GM12872 (cell line): ENCODE measurements around the gene FGFR4.

Experiments used
- TF ChIP-seq, protein P1 (sequence below): IDR thresholded peaks from 3 replicates; pipeline ENCODE4 v1.5.1; 2011; ENCODE audit warnings: low read depth, mild to moderate bottlenecking, low read length, moderate library complexity; ENCODE audit not compliant: insufficient read depth

FGFR4 gene

DNA sequence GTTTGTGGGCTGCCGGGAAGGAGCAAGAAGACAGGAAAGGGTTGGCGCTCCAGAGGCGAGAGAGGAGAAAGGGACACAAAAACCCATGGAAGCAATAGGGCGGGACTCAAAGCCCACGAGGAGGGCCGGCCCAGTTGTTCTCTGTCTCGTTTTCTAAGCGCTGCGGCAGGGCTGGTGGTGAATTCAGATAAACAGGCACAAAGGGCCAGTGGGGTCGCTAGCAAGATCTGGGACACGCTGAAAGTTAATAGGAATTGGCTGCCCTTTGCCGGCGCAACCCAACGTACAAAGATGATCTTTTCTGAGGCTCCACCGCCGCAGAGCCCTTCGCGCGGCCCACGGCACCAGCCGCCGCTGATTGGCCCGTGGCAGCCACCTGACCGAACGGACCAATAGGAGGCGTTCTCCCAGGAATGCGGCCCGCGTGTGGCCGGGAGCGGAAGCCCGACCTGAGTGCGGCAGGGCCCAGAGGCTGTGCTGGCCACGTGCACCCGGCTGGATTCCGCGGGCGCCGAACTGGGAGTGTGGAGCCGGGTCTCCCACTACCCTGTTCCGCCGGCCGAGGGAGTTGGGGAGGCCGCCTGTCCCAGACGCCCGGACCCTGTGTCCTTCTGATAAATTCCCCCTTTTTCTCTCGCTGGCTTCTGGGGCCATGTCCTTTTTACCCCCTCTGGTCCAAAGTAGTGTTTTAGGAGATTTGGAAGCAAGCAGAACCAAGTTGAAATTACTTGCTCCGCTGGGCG is 30.1 kb downstream of the FGFR4 start:
- TF ChIP-seq, protein P1, sequence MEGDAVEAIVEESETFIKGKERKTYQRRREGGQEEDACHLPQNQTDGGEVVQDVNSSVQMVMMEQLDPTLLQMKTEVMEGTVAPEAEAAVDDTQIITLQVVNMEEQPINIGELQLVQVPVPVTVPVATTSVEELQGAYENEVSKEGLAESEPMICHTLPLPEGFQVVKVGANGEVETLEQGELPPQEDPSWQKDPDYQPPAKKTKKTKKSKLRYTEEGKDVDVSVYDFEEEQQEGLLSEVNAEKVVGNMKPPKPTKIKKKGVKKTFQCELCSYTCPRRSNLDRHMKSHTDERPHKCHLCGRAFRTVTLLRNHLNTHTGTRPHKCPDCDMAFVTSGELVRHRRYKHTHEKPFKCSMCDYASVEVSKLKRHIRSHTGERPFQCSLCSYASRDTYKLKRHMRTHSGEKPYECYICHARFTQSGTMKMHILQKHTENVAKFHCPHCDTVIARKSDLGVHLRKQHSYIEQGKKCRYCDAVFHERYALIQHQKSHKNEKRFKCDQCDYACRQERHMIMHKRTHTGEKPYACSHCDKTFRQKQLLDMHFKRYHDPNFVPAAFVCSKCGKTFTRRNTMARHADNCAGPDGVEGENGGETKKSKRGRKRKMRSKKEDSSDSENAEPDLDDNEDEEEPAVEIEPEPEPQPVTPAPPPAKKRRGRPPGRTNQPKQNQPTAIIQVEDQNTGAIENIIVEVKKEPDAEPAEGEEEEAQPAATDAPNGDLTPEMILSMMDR, result no peak

DNA sequence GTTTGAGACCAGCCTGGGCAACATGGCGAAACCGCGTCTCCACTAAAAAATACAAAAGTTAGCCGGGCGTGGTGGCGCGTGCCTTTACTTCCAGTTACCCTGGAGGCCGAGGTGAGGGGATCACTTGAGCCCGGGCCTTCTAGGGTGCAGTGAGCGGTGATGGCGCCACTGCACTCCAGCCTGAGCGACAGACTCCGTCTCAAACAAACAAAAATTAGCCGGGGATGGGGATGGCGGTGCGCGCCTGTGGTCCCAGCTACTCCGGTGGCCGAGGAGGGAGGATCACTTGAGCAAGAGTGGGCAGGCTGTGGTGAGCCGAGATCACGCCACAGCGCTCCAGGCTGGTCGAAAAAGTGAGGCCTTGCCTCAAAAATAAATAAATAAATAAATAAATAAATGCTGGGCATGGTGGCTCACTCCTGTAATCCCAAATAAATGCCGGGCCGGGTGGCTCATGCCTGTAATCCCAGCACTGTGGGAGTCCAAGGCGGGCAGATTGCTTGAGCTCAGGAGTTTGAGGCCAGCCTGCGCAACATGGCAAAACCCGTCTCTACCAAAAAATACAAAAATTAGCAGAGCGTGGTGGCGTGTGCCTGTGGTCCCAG is 30.8 kb downstream of the FGFR4 start:
- TF ChIP-seq, protein P1, result no peak

DNA sequence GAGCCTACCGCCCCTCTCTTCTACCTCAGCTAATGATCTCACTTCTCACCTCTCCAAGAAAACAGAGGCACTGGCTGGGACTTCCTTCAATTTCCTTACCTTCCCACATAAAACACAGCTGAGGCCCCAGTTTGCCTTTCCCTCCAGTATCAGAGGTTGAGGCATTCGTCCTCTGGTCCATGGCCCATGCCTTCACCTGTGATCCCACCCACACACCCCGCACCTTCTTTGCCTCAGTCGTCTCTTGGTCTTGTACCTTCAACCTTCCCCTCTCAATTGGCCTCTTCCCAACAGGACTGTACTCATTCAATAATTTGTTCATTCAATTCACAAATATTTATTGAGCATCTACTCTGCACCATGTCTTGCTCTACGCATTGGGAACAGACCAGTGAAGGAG is 35.9 kb downstream of the FGFR4 start:
- TF ChIP-seq, protein P1, result no peak

DNA sequence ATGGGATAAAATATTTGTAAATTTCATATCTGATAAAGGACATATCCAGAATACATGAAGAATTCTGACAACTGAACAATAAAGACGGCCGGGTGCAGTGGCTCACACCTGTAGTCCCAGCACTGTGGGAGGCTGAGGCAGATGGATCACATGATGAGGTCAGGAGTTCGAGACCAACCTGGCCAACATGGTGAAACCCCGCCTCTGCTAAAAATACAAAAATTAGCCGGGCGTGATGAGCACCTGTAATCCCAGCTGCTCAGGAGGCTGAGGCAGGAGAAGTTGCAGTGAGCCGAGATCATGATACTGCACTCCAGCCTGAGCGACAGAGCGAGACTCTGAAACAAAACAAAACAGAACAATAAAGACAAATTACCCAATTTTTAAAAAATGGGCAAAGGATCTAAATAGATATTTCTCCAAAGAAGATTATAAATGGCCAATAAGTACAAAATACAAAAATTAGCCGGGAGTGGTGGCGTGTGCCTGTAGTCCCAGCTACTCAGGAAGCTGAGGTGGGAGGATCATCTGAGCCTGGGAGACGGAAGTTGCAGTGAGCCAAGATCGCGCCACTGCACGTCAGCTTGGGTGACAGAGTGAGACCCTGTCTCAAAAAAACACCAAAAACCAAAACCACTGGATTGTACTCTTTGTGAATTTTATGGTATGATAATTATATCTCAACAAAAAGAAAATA is 37.2 kb downstream of the FGFR4 start:
- TF ChIP-seq, protein P1, result no peak

DNA sequence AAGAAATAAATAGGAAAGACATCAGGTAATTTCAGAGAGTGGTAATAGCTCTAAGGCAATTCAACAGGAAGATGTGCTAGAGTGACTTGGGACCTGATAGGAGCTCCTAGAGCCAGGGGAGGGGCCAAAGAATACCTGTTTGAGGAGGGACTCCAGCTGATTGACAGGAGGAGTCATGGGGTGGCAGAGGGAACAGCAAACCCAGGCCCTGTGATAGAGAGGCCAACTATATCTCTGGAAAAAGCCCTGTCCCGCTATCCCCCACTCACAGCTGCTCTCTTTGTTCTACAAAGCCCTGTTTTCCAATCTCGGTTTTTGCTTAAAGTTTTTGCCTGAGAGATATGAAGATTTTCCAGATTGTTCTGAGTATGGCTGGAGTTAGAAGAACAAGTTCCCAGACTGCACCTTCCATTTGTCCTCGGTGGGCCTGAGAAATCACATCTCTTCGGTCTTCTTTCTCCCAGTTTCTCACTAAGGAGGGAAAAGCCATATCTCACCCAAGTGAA is 37.8 kb downstream of the FGFR4 start:
- TF ChIP-seq, protein P1, result no peak

DNA sequence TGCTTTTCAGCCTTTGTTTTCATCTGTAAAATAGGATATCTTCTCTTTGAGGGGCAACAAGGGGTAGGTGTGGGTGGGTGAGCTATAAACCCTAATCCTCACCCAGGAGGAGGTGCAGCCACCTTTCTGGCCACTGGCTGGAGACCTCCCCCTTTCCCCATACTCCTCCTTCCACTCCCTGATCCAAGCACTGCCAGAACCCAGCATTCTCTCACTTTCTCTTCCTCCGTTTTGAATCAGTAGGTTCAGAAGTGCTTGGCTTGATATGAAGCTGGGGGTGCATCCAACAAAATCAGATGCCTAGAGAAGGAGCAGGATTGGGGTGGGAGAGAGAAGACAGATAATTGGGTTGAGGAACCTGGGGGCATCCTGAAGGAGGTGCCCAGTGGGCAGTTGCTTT is 40.1 kb downstream of the FGFR4 start:
- TF ChIP-seq, protein P1, result no peak

DNA sequence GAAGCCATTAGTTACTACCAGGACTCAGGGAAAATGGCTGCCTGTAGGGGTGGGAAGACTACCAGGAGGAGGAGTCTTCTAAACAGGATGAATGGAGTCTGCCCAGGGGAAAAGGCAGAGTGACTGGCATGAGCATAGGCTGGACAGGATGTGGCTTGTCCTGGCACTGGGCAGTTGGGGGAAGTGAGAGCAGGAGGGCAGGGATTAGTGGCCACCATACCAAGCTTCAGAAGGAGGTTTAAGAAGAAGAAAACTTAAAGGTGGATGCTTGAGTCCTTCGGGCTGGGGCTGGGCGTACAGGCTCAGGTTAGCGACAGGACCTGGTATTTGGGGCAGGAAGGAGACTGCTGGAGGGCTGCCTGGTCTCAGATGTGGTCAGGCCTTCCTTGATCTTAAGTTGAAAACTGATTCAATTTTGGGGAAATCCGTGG is 41.9 kb downstream of the FGFR4 start:
- TF ChIP-seq, protein P1, result no peak
